Kidney (tissue), 14 donors: ENCODE results near the gene RHBDD2. TPM values are rescaled to one million over a fixed set of nuclear protein-coding genes. Genes with fewer than 3 reads are reported as not detected.
A peak's percentile ranks its signal among the peaks of the same experiment; 100 is the strongest.

Source experiments
- DNase-seq, 5 donors: peaks; one replicate each; pipeline ENCODE4 v3.0.0-alpha.2; 2013 to 2020
- FAIRE-seq: peaks from 2 replicates; lab custom pipeline; 2012; peaks lifted over from hg19 to GRCh38; lab: Jason Lieb, UNC
- H3K27ac ChIP-seq, 2 donors: one replicate each; pipeline ENCODE4 v1.7.0; 2013; ENCODE audit warnings: low read depth in 2 of 2, low read length in 2 of 2, inconsistent platforms in 1 of 2
- H3K27me3 ChIP-seq: one replicate; pipeline ENCODE4 v1.7.1; 2013; ENCODE audit warnings: low read length, inconsistent platforms; ENCODE audit not compliant: control insufficient read depth, insufficient read depth
- H3K36me3 ChIP-seq, 3 donors: one replicate each; pipeline versions ENCODE4 v1.7.0 to v1.7.1; 2013; ENCODE audit warnings: low read length in 3 of 3, control low read depth in 1 of 3, inconsistent platforms in 1 of 3; ENCODE audit not compliant: insufficient read depth in 3 of 3, control insufficient read depth in 2 of 3
- H3K4me1 ChIP-seq, 3 donors: one replicate each; pipeline versions ENCODE4 v1.7.0 to v1.7.1; 2013; ENCODE audit warnings: low read length in 3 of 3, inconsistent platforms in 1 of 3, low read depth in 1 of 3; ENCODE audit not compliant: control insufficient read depth in 2 of 3, insufficient read depth in 2 of 3
- H3K4me3 ChIP-seq, 3 donors: one replicate each; pipeline versions ENCODE4 v1.7.0 to v1.8.1; 2013; ENCODE audit warnings: low read length in 3 of 3, control low read depth in 1 of 3, inconsistent platforms in 1 of 3
- H3K9ac ChIP-seq, 3 donors: one replicate each; pipeline versions ENCODE4 v1.7.0 to v1.7.1; 2013; ENCODE audit warnings: low read length in 3 of 3, control low read depth in 1 of 3, inconsistent platforms in 1 of 3
- H3K9me3 ChIP-seq, 3 donors: one replicate each; pipeline versions ENCODE4 v1.7.0 to v1.7.1; 2013; ENCODE audit warnings: low read length in 3 of 3, control low read depth in 1 of 3, inconsistent platforms in 1 of 3; ENCODE audit not compliant: control insufficient read depth in 2 of 3, insufficient read depth in 1 of 3
- CTCF ChIP-seq: IDR thresholded peaks from 3 replicates; pipeline ENCODE4 v1.5.1; 2012; ENCODE audit warnings: mild to moderate bottlenecking, moderate library complexity, borderline replicate concordance; ENCODE audit not compliant: insufficient read depth; ENCODE audit errors: extremely low read depth
- intact Hi-C: fragments of 100-400 bp; cut with DNase I; formaldehyde crosslinking; loops from one replicate; pipeline ENCODE4 v1.11.1; 2022
- polyA plus RNA-seq: library from polyadenylated mRNA; stranded (reverse); fragments of 350-450 nt; fragmentation: Illumina TruSeq; extraction: RNeasy Lipid Tissue Mini Kit (QIAGEN cat#74804); gene quantifications from one replicate; pipeline ENCODE4 v1.2.3, GENCODE V29; 2014; ENCODE audit warnings: low read depth, low replicate concordance; ENCODE audit not compliant: insufficient read depth
- total RNA-seq: library from RNA; stranded (reverse); fragmentation: NEBNext Ultra II Directional; extraction: Animal tissue kit (Norgen Biotek cat#: 25700); gene quantifications from one replicate; pipeline ENCODE4 v1.2.1, GENCODE V29; 2021
- donor health status: control.
- donor health status: control.
- donor health status: control.
- donor health status: control.
- donor health status: control.
- donor health status: DM: yes; HTN: yes; CAD: no.
- donor health status: Normal renal cell carcinoma (clear cell type).

The RHBDD2 gene
- total and polyA plus RNA-seq, 2 donors from 2014 or later: 89.5 to 185 TPM

GRCh38 chr7:75915416-75916156 lies 36.8 kb downstream of the RHBDD2 start:
- TF ChIP-seq CTCF: no peak
- H3K9me3 ChIP-seq: no peaks in the 10 kb centered on the region
- H3K36me3 ChIP-seq: no peaks in the 10 kb centered on the region
- DNase-seq (peak in 3 of 5 donors; percentile 36 to 82 (median 53)), FAIRE-seq (no peak)
- intact Hi-C loops: loop anchor here (5.0 kb wide), 1 partner anchor 42 kb away; no protein-coding TSS in a partner anchor
- H3K27ac ChIP-seq: peak overlapping the region; percentile 91 to 96
- no peaks in the 10 kb centered on the region for H3K27me3 ChIP-seq
- H3K4me3 ChIP-seq: peak overlapping the region; percentile 75 to 92 (median 83)
- H3K4me1 ChIP-seq: peaks cover 0 to 6% (median 6%) of the 10 kb centered on the region in 3 donors
- peak overlapping the region; percentile 41 to 88 (median 57) for H3K9ac ChIP-seq

- DNase-seq (no peak), FAIRE-seq (no peak)
- intact Hi-C loops: loop anchor here (5.0 kb wide), 1 partner anchor 41 kb away; no protein-coding TSS in a partner anchor
- H3K9ac ChIP-seq: peak overlapping the region in 2 of 3 donors; percentile 41 to 88
- H3K27ac ChIP-seq: peak overlapping the region; percentile 4 to 19
- H3K4me1 ChIP-seq: peaks cover 0 to 11% (median 10%) of the 10 kb centered on the region in 3 donors
- no peaks in the 10 kb centered on the region for H3K36me3 ChIP-seq
- H3K9me3 ChIP-seq: no peaks in the 10 kb centered on the region
- TF ChIP-seq CTCF: no peak
- H3K4me3 ChIP-seq: peak overlapping the region in 2 of 3 donors; percentile 83 to 92
- H3K27me3 ChIP-seq: no peaks in the 10 kb centered on the region
These were observed 37.4 kb downstream of the RHBDD2 start for GRCh38 chr7:75916259-75916658.

GRCh38 chr7:75916685-75917634 lies 38.1 kb downstream of the RHBDD2 start:
- H3K9me3 ChIP-seq: no peaks in the 10 kb centered on the region
- TF ChIP-seq CTCF: no peak
- H3K27me3 ChIP-seq: no peaks in the 10 kb centered on the region
- peak overlapping the region in 1 of 3 donors; percentile 88 for H3K9ac ChIP-seq
- intact Hi-C loops: loop anchor here (5.0 kb wide), 1 partner anchor 40 kb away; no protein-coding TSS in a partner anchor
- H3K27ac ChIP-seq: peak overlapping the region in 1 of 2 donors; percentile 20
- DNase-seq (no peak), FAIRE-seq (no peak)
- no peaks in the 10 kb centered on the region for H3K36me3 ChIP-seq
- H3K4me1 ChIP-seq: peaks cover 0 to 14% (median 11%) of the 10 kb centered on the region in 3 donors
- H3K4me3 ChIP-seq: peak overlapping the region in 2 of 3 donors; percentile 83 to 92
